ENCODE results near the gene LRRN2. TPM values are rescaled to one million over a fixed set of nuclear protein-coding genes. Genes with fewer than 3 reads are reported as not detected.
"Not testable (repeated sequence)": the region's sequence is repeated elsewhere in the genome, so short reads cannot be mapped to it uniquely, and the experiment has no call there.

The LRRN2 gene
- total RNA-seq, 4 donors from 2014 or later = 1.8 to 6.4 (median 4.1) TPM

- no peak for DNase-seq (ENCODE audit: low spot score)
- ATAC-seq (ENCODE audit: low FRiP score) = no peak
- TF ChIP-seq CTCF (IDR thresholded peaks at IDR 0.05) = no peak
Observed at GRCh38 chr1:204730826-204731459, 45.4 kb upstream of the LRRN2 start.

GRCh38 chr1:204729516-204729915 is 44.0 kb upstream of the LRRN2 start:
- TF ChIP-seq CTCF (IDR thresholded peaks at IDR 0.05) = no peak
- DNase-seq (ENCODE audit: low spot score) (no peak), ATAC-seq (ENCODE audit: low FRiP score) (no peak)

- no peak for TF ChIP-seq CTCF (IDR thresholded peaks at IDR 0.05)
- no peak for DNase-seq (ENCODE audit: low spot score)
- ATAC-seq (ENCODE audit: low FRiP score) = no peak
Observed at GRCh38 chr1:204728456-204728855, 42.9 kb upstream of the LRRN2 start.

GRCh38 chr1:204728045-204728444 is 42.5 kb upstream of the LRRN2 start:
- ATAC-seq (ENCODE audit: low FRiP score) (no peak), DNase-seq (ENCODE audit: low spot score) (no peak)
- TF ChIP-seq CTCF (IDR thresholded peaks at IDR 0.05) = no peak

- ATAC-seq (ENCODE audit: low FRiP score); DNase-seq (ENCODE audit: low spot score): not testable (repeated sequence)
Observed at GRCh38 chr1:204727438-204727837, 41.9 kb upstream of the LRRN2 start.

GRCh38 chr1:204726478-204726877 is 40.9 kb upstream of the LRRN2 start:
- no peak for TF ChIP-seq CTCF (IDR thresholded peaks at IDR 0.05)
- ATAC-seq (ENCODE audit: low FRiP score) = no peak

GRCh38 chr1:204725821-204726448 is 40.4 kb upstream of the LRRN2 start:
- DNase-seq (ENCODE audit: low spot score) (no peak), ATAC-seq (ENCODE audit: low FRiP score) (no peak)
- TF ChIP-seq CTCF (IDR thresholded peaks at IDR 0.05) = no peak

More at GRCh38 chr1:204726478-204726877, 40.9 kb upstream of the LRRN2 start:
- DNase-seq (ENCODE audit: low spot score) = no peak
